HL-60 (cell line): ENCODE measurements around the gene BPGM.

Experiments
- DNase-seq, 2 experiments: peaks; one replicate each; pipeline ENCODE4 v3.0.0-alpha.2; 2010 to 2020; ENCODE audit warnings: low read depth in 1 of 2, low spot score in 1 of 2
- H3K27ac ChIP-seq: fragments of 250-450 bp; sonication (Bioruptor Pico); replicated peaks from 2 replicates; pipeline ENCODE4 v1.5.1; 2020; ENCODE audit warnings: mild to moderate bottlenecking, moderate library complexity
- H3K27me3 ChIP-seq: fragments of 250-450 bp; sonication (Bioruptor Pico); 2 replicates; pipeline ENCODE4 v1.5.1; 2021; ENCODE audit warnings: mild to moderate bottlenecking, moderate library complexity; ENCODE audit not compliant: insufficient read depth, poor library complexity, severe bottlenecking
- H3K4me3 ChIP-seq: replicated peaks from 2 replicates; pipeline ENCODE4 v1.5.1; 2011; ENCODE audit warnings: mild to moderate bottlenecking, control low read depth, low read length; ENCODE audit not compliant: insufficient read depth
- GABPA ChIP-seq: IDR thresholded peaks from 2 replicates; pipeline ENCODE4 v1.6.1; 2012; ENCODE audit warnings: low read depth
- POLR2AphosphoS5 ChIP-seq: IDR thresholded peaks from 2 replicates; pipeline ENCODE4 v1.6.1; 2012; ENCODE audit warnings: low read depth
- REST ChIP-seq: IDR thresholded peaks from 2 replicates; pipeline ENCODE4 v1.6.1; 2012; ENCODE audit warnings: low read depth; ENCODE audit not compliant: insufficient replicate concordance
- SPI1 ChIP-seq: IDR thresholded peaks from 2 replicates; pipeline ENCODE4 v1.6.1; 2012; ENCODE audit warnings: low read depth, mild to moderate bottlenecking, borderline replicate concordance
- TF ChIP-seq, protein P1 (sequence below): IDR thresholded peaks from one replicate; pipeline ENCODE4 v1.5.1; 2011; ENCODE audit warnings: low read length, control low read depth, inconsistent platforms; ENCODE audit not compliant: insufficient read depth

Gene BPGM

GRCh38 chr7:134703241-134703594 lies 56.6 kb downstream of the BPGM start:
- TF ChIP-seq, protein P1, sequence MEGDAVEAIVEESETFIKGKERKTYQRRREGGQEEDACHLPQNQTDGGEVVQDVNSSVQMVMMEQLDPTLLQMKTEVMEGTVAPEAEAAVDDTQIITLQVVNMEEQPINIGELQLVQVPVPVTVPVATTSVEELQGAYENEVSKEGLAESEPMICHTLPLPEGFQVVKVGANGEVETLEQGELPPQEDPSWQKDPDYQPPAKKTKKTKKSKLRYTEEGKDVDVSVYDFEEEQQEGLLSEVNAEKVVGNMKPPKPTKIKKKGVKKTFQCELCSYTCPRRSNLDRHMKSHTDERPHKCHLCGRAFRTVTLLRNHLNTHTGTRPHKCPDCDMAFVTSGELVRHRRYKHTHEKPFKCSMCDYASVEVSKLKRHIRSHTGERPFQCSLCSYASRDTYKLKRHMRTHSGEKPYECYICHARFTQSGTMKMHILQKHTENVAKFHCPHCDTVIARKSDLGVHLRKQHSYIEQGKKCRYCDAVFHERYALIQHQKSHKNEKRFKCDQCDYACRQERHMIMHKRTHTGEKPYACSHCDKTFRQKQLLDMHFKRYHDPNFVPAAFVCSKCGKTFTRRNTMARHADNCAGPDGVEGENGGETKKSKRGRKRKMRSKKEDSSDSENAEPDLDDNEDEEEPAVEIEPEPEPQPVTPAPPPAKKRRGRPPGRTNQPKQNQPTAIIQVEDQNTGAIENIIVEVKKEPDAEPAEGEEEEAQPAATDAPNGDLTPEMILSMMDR: no peak
- TF ChIP-seq REST: no peak
- Histone ChIP-seq H3K4me3 (no peak overlapping the region), H3K27me3 (no peaks in the 10 kb centered on the region), H3K27ac (no peak overlapping the region)
- DNase-seq: no peak

GRCh38 chr7:134703782-134704181 lies 57.1 kb downstream of the BPGM start:
- no peak for DNase-seq
- Histone ChIP-seq H3K4me3 (no peak overlapping the region), H3K27me3 (no peaks in the 10 kb centered on the region), H3K27ac (no peak overlapping the region)
- no peak for TF ChIP-seq POLR2AphosphoS5
- no peak for TF ChIP-seq GABPA
- no peak for TF ChIP-seq REST

- H3K4me3 ChIP-seq: no peak overlapping the region
- TF ChIP-seq POLR2AphosphoS5: no peak
- no peak for TF ChIP-seq REST
- TF ChIP-seq SPI1: no peak
- TF ChIP-seq, protein P1: no peak
- no peak for TF ChIP-seq GABPA
Observed at GRCh38 chr7:134704827-134705226, 58.2 kb downstream of the BPGM start.

DNA sequence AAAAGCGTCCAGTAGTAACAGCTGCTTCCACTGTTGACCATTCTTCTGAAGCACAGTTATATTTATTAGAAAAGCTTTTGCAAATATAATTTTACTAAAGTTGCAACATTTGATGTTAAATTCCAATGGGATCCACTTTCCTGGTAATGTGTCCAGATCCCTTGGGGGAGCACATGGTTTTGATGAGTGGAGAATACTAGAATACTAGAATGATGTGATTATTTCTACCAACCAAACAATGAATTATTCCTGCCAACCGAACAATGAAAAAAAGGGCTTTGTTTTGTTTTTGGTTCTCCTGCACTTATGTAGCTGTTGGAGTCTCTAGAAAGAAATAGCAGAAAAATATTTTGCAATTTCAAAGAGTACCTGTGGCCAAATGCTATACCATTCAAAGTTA lies 59.1 kb downstream of the BPGM start:
- Histone ChIP-seq H3K27ac (no peak overlapping the region), H3K4me3 (no peak overlapping the region), H3K27me3 (no peaks in the 10 kb centered on the region)
- TF ChIP-seq GABPA (no peak), REST (no peak), POLR2AphosphoS5 (no peak), SPI1 (no peak)
- TF ChIP-seq, protein P1: no peak
- no peak for DNase-seq

More at GRCh38 chr7:134704827-134705226, 58.2 kb downstream of the BPGM start:
- H3K27ac ChIP-seq: no peak overlapping the region
- DNase-seq: no peak
- H3K27me3 ChIP-seq: no peaks in the 10 kb centered on the region
